Measurements from ENCODE around the gene SEMA4D.
"Not testable (repeated sequence)": the region's sequence is repeated elsewhere in the genome, so short reads cannot be mapped to it uniquely, and the experiment has no call there.

The SEMA4D gene

GRCh38 chr9:89375191-89375760 is 122.6 kb downstream of the SEMA4D start:
- no peak overlapping the region for H3K4me3 ChIP-seq (ENCODE audit: low read depth, low read length)

DNA sequence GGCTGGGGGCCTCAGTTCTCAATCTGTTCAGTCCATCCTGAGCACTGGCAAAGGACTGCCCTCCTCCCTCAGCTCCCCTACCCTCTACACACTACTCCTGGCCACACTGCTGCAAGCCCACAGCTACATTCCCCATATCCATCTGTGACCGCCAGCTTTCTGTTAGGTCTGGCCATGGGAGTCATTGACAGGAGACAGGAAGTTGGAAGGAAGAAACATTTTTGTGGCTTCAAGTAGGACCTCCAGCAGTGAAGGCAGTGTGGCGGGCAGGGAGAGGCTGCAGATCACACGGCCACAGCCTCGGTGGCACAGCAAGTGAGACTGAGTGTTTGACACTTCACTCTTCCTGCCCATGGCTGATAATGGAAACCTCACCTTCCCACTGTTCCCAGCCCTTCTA is 123.7 kb downstream of the SEMA4D start:
- no peak overlapping the region for H3K4me3 ChIP-seq (ENCODE audit: low read depth, low read length)
- no peak for TF ChIP-seq CTCF (IDR thresholded peaks at IDR 0.05; ENCODE audit: low read depth, low read length)

More at GRCh38 chr9:89375191-89375760, 122.6 kb downstream of the SEMA4D start:
- no peak for TF ChIP-seq CTCF (IDR thresholded peaks at IDR 0.05; ENCODE audit: low read depth, low read length)

GRCh38 chr9:89372979-89373378 is 124.9 kb downstream of the SEMA4D start:
- H3K4me3 ChIP-seq (ENCODE audit: low read depth, low read length): no peak overlapping the region
- TF ChIP-seq CTCF (IDR thresholded peaks at IDR 0.05; ENCODE audit: low read depth, low read length): no peak

DNA sequence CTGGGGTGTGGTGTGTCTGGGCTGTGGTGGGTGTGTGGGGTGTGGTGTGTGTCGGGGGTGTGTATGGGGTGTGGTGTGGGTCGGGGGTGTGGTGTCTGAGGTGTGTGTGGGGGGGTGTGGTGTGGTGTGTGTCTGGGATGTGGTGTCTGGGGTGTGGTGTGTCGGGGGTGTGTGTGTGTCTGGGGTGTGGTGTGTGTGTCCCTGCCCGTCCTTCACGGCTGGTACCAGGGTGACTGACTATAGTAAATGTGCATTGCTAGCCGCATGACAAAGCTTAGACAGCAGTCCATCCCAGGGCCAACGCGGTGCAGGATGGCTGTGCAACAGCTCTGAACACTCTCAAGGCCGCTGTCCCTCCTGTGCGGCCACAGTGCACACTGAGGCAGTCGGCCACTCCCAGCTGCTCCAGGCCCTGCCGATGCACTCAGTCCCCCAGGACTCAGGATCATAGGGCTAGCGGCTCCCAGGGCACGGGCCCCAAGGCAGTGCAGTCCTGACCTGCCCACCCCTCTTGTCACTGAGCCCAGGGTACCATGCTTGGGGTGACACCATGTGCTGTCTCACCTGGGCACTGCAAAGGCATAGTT is 125.6 kb downstream of the SEMA4D start:
- TF ChIP-seq CTCF (IDR thresholded peaks at IDR 0.05; ENCODE audit: low read depth, low read length): no peak

DNA sequence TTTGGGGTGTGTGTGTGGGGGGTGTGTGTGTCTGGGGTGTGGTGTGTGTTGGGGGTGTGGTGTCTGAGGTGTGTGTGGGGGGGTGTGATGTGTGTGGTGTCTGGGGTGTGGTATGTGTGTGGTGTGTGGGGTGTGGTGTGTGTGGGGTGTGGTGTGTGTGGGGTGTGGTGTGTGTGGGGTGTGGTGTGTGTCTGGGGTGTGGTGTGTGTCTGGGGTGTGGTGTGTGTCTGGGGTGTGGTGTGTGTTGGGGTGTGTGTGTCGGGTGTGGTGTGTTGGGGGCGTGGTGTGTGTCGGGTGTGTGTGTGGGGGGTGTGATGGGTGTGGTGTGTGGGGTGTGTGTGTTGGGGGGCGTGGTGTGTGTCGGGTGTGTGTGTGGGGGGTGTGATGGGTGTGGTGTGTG is 126.1 kb downstream of the SEMA4D start:
- not testable (repeated sequence) for H3K4me3 ChIP-seq (ENCODE audit: low read depth, low read length)

More for the DNA sequence above, 125.6 kb downstream of the SEMA4D start:
- H3K4me3 ChIP-seq (ENCODE audit: low read depth, low read length): no peak overlapping the region

- TF ChIP-seq CTCF (IDR thresholded peaks at IDR 0.05; ENCODE audit: low read depth, low read length): no peak
- H3K4me3 ChIP-seq (ENCODE audit: low read depth, low read length): no peak overlapping the region
These were observed 127.3 kb downstream of the SEMA4D start for GRCh38 chr9:89370593-89370992.

- H3K4me3 ChIP-seq (ENCODE audit: low read depth, low read length): no peak overlapping the region
- TF ChIP-seq CTCF (IDR thresholded peaks at IDR 0.05; ENCODE audit: low read depth, low read length): no peak
These were observed 128.9 kb downstream of the SEMA4D start for GRCh38 chr9:89368978-89369377.

DNA sequence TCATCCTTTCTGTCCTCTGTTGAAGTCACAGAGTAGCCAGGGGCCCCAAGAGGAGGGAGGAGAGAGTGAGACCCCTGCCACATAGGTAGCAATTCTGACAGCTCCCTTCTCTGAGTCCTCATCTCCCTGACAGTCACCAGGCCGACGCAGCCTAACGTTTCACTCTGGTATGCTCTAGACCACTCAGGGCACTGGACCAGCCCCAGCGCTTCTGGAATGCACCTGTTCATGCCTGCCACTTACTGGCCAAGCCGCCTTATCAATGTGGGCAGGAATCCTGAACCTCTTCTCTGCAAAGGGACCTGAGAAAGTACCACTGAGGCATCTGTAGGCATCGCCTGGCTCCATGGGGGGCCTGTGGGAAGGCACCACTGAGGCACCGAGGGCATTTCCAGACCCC is 129.4 kb downstream of the SEMA4D start:
- H3K4me3 ChIP-seq (ENCODE audit: low read depth, low read length): no peak overlapping the region
- TF ChIP-seq CTCF (IDR thresholded peaks at IDR 0.05; ENCODE audit: low read depth, low read length): no peak

All from WI38 (cell line).